K562 treated with DMSO at 1 percent for 48 hours (cell line): ENCODE results near the gene GPR89B. TPM values are rescaled to one million over a fixed set of nuclear protein-coding genes. Genes with fewer than 3 reads are reported as not detected.

ENCODE experiments used
- total RNA-seq: library from RNA; unstranded; fragments of 300-600 nt; gene quantifications from 2 replicates; pipeline ENCODE4 v1.2.3, GENCODE V29; 2022; ENCODE audit warnings: low replicate concordance; ENCODE audit errors: extremely low read depth

Gene GPR89B
- not detected in 2 replicates for total RNA-seq

DNA sequence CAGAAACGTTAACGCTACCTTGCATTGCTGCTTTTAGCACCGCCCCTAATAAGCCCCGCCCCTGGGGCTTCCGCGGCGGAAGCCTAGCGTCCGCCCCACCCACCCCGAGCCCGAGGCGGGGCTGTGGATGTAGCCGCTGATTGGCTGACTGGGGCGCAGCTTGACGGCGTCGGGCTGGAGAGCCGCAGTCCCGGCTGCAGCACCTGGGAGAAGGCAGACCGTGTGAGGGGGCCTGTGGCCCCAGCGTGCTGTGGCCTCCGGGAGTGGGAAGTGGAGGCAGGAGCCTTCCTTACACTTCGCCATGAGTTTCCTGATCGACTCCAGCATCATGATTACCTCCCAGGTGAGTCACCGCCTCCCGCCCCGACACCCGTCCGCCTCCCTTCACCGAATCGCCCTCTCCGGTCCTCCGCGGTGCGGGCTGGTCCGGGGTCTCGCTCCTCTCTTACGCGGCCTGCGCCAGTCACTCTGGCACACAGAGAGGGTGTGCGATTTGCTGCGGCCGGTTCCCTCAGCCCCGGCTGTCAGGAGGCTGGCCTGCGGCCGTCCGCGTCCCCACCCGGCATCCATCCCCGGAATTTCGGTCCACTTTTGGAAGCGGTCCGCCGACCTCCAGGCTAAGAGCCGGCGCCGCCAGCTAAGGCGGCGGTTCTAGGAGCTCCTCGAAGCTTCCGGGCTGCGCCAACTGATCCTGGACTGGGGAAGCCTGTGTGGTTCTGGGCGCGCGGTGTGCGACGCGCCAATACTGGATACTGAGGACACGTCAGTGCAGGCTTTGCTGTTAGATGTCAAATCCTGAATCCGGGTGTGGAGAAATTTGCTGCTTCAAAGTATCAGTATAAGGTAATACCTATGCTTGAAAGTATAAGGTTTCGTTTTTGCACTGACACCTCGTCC lies at the start of gene GPR89B:
TSS of gene GPR89B (plus strand) at position 185 of the 897 bp plus-strand sequence. CDS start at position 302, 117 bp downstream.

DNA sequence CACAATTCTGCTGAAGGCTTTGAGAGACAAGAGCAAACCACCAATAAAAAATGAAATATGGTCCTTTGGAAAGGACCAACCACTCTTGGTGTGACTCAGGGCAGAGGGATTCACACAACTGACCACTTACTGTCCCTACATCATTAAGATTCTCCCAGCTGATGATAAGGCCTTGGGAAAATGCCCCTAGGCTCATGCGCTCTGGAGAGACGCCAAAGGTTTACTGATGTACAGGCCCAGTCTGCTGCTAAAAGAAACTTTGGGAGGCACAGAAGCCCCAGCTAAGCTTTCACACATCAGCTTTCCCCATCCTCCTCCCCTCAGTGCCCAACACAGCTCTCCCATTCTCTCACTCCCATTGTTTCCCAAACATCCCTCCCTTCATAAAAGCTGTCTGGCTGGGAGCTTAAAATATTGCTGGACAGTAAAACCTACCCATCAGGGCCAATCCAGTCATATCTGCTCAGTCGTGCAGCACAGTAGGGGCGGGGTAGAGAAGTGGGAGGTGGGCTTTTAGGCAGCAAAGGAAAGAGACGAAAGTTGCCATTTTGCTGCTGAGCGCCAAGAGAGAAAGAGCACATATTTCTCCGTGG lies 25.9 kb upstream of the GPR89B start, which contains the start of gene GJA8:
TSS of gene GJA8 (plus strand) at position 543 of the 593 bp plus-strand sequence. CDS start 5,161 bp downstream, outside the sequence.

Other genes with a start within 250 kb of the GPR89B start
- gene GJA5, start 167.8 kb upstream of the GPR89B start, total RNA-seq: not detected in 2 replicates
- not detected in 2 replicates for gene GJA8, start 25.6 kb upstream of the GPR89B start, total RNA-seq
- gene NBPF11, start 223.9 kb downstream of the GPR89B start, total RNA-seq: not detected in 2 replicates